Measurements from ENCODE around the gene SORBS2.

The SORBS2 gene

GRCh38 chr4:185799442-185799841 is 12.6 kb downstream of the SORBS2 start:
- no peak for DNase-seq

- no peak for DNase-seq
Observed at GRCh38 chr4:185797596-185798338, 14.2 kb downstream of the SORBS2 start.

GRCh38 chr4:185797018-185797417 is 15.0 kb downstream of the SORBS2 start:
- no peak for DNase-seq

GRCh38 chr4:185796176-185796575 is 15.8 kb downstream of the SORBS2 start:
- DNase-seq, result no peak

- no peak for DNase-seq
Observed at GRCh38 chr4:185794637-185795036, 17.4 kb downstream of the SORBS2 start.

GRCh38 chr4:185793716-185794115 is 18.3 kb downstream of the SORBS2 start:
- DNase-seq, result no peak

- no peak for DNase-seq
Observed at GRCh38 chr4:185793116-185793485, 18.9 kb downstream of the SORBS2 start.

GRCh38 chr4:185792384-185793115 is 19.4 kb downstream of the SORBS2 start:
- no peak for DNase-seq

- no peak for DNase-seq
Observed at GRCh38 chr4:185787926-185788679, 23.9 kb downstream of the SORBS2 start.

GRCh38 chr4:185786422-185786821 is 25.6 kb downstream of the SORBS2 start:
- no peak for DNase-seq

- no peak for DNase-seq
Observed at GRCh38 chr4:185783574-185783973, 28.4 kb downstream of the SORBS2 start.

- no peak for DNase-seq
Observed at GRCh38 chr4:185782523-185782922, 29.5 kb downstream of the SORBS2 start.

GRCh38 chr4:185781555-185782215 is 30.3 kb downstream of the SORBS2 start:
- DNase-seq, result no peak

GRCh38 chr4:185780472-185780871 is 31.5 kb downstream of the SORBS2 start:
- DNase-seq, result no peak

GRCh38 chr4:185779517-185779916 is 32.5 kb downstream of the SORBS2 start:
- no peak for DNase-seq

GRCh38 chr4:185778307-185778706 is 33.7 kb downstream of the SORBS2 start:
- no peak for DNase-seq

GRCh38 chr4:185775792-185776555 is 36.0 kb downstream of the SORBS2 start:
- DNase-seq, result no peak

GRCh38 chr4:185774845-185775680 is 36.9 kb downstream of the SORBS2 start:
- no peak for DNase-seq

- DNase-seq, result no peak
Observed at GRCh38 chr4:185774131-185774653, 37.8 kb downstream of the SORBS2 start.

GRCh38 chr4:185773419-185773818 is 38.6 kb downstream of the SORBS2 start:
- DNase-seq, result no peak

Data from effector CD4-positive, alpha-beta T cell (primary cell).